Esophagus muscularis mucosa (tissue), 4 donors: ENCODE results near the gene TXNRD2. TPM values are rescaled to one million over a fixed set of nuclear protein-coding genes. Genes with fewer than 3 reads are reported as not detected.
A peak's percentile ranks its signal among the peaks of the same experiment; 100 is the strongest.

Experiments used
- DNase-seq: peaks from one replicate; pipeline ENCODE4 v3.0.0-alpha.2; 2017; ENCODE audit errors: extremely low spot score
- H3K27ac ChIP-seq, 4 donors: fragments of 200-600 bp; sonication (generic); replicated peaks in 1 of 4; 1 replicate in 3 of 4; 2 replicates in 1 of 4; pipeline ENCODE4 v1.5.1; 2016 to 2019; ENCODE audit warnings: mild to moderate bottlenecking in 1 of 4
- H3K27me3 ChIP-seq, 4 donors: fragments of 200-600 bp; sonication (generic); one replicate each; pipeline versions ENCODE4 v1.5.1 to v1.6.0; 2016 to 2019
- H3K36me3 ChIP-seq, 4 donors: fragments of 200-600 bp; sonication (generic); one replicate each; pipeline ENCODE4 v1.5.1; 2016 to 2019
- H3K4me1 ChIP-seq, 4 donors: fragments of 200-600 bp; sonication (generic); one replicate each; pipeline ENCODE4 v1.5.1; 2016 to 2019
- H3K4me3 ChIP-seq, 4 donors: fragments of 200-600 bp; sonication (generic); 1 replicate in 2 of 4; 2 replicates in 2 of 4; pipeline ENCODE4 v1.5.1; 2016 to 2019; ENCODE audit warnings: mild to moderate bottlenecking in 4 of 4, moderate library complexity in 1 of 4
- H3K9me3 ChIP-seq, 4 donors: fragments of 200-600 bp; sonication (generic); 1 replicate in 3 of 4; 2 replicates in 1 of 4; pipeline ENCODE4 v1.5.1; 2016 to 2019
- EP300 ChIP-seq: sonication (generic); formaldehyde crosslinking; IDR thresholded peaks from one replicate; pipeline ENCODE4 v1.6.1; 2017; ENCODE audit warnings: antibody characterized with exemption
- POLR2A ChIP-seq: fragments of 450-650 bp; IDR thresholded peaks from one replicate; pipeline ENCODE4 v1.6.1; 2017; ENCODE audit warnings: antibody characterized with exemption, moderate library complexity, mild to moderate bottlenecking, low read depth
- POLR2AphosphoS5 ChIP-seq, 2 donors: sonication (generic); formaldehyde crosslinking; IDR thresholded peaks; one replicate each; pipeline ENCODE4 v1.6.1; 2017; ENCODE audit warnings: antibody characterized with exemption in 2 of 2
- WGBS: methylation state at CpG from one replicate; pipeline ENCODE4 v1.1.5; 2018; 5-methylcytosine and 5-hydroxymethylcytosine counted together
- intact Hi-C: fragments of 100-400 bp; cut with DNase I; formaldehyde crosslinking; loops from one replicate; pipeline ENCODE4 v1.15.1; 2023
- total RNA-seq, 4 donors: library from RNA; depleted of rRNA; stranded (reverse); fragments of >200 nt; gene quantifications; one replicate each; pipeline versions ENCODE4 v1.1.0 to v1.2.1, GENCODE V29; 2016
- TF ChIP-seq, protein P1 (sequence below), 3 experiments: fragments of 200-600 bp in 2 of 3; fragments of 450-650 bp in 1 of 3; sonication (generic) in 2 of 3; IDR thresholded peaks; one replicate each; pipeline ENCODE4 v1.5.1; 2017 to 2019; ENCODE audit warnings: antibody characterized with exemption in 3 of 3, mild to moderate bottlenecking in 2 of 3, moderate library complexity in 1 of 3

TXNRD2 gene
- total RNA-seq, 4 donors from 2014 or later = 12.9 to 27.2 (median 23.9) TPM

DNA sequence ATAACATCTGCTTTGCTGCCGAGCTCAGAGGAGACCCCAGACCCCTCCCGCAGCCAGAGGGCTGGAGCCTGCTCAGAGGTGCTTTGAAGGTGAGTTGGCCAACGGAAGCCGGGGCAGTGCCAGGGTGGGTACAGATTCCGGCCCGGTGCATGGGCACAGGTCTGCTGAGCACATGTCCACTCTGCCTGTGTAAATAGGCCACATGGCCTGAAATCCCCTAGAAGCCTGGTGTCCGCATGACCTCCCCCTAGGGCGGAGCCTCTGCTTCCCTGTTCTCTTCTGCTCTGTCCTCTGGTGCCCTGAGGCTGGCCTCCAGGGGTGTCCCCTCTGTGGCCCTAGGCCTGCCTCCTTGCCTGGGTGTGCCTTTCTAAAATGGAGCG lies 19.6 kb upstream of the TXNRD2 start:
- H3K27me3 ChIP-seq = no peaks in the 10 kb centered on the region
- H3K4me1 ChIP-seq = peaks cover 28 to 46% (median 38%) of the 10 kb centered on the region in 4 donors
- no peaks in the 10 kb centered on the region for H3K9me3 ChIP-seq
- intact Hi-C loops = no loop called here
- no peak for DNase-seq
- H3K4me3 ChIP-seq = no peak overlapping the region
- TF ChIP-seq, protein P1, sequence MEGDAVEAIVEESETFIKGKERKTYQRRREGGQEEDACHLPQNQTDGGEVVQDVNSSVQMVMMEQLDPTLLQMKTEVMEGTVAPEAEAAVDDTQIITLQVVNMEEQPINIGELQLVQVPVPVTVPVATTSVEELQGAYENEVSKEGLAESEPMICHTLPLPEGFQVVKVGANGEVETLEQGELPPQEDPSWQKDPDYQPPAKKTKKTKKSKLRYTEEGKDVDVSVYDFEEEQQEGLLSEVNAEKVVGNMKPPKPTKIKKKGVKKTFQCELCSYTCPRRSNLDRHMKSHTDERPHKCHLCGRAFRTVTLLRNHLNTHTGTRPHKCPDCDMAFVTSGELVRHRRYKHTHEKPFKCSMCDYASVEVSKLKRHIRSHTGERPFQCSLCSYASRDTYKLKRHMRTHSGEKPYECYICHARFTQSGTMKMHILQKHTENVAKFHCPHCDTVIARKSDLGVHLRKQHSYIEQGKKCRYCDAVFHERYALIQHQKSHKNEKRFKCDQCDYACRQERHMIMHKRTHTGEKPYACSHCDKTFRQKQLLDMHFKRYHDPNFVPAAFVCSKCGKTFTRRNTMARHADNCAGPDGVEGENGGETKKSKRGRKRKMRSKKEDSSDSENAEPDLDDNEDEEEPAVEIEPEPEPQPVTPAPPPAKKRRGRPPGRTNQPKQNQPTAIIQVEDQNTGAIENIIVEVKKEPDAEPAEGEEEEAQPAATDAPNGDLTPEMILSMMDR (IDR thresholded peaks at IDR 0.05) = no peak
- TF ChIP-seq POLR2AphosphoS5 (IDR thresholded peaks at IDR 0.05) (no peak), POLR2A (no peak), EP300 (no peak)
- WGBS = 90% methylated on average over 2 of the region's 9 CpGs
- H3K36me3 ChIP-seq = peaks cover 15 to 40% (median 27%) of the 10 kb centered on the region in 4 donors
- no peak overlapping the region for H3K27ac ChIP-seq

DNA sequence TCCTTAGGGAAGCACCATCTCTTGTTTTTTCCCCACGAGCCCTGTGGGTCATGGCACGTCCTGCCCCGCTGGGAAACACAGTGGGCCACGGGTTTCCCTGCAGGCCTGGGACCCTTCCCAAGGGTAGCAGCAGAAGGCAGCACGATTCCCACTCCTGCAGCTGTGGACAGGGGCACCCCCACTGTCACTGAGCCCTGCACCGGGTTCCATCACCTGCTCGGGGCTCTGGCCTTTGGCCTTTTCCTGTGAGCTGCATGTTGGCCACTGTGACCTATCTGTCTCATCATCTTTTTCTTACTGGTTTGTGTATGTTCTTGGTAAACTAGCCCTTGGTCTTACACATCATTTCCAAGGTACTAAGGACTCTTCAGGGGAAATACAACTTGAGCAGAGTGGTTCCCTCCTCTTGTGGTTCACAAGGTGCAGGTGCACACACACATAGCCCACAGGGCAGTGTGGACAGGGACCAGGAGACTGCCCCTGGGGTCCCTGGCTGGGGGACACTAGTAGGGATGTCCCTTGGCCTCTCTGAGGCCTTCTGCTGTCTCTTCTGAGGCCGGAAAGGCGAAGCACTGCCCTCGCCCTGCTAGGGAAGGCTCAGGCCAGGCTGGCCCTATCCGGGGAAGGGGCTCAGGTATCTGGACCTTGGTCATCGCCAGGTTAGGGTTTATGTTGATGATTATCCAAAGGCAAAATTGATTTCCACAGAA lies 19.0 kb upstream of the TXNRD2 start:
- Histone ChIP-seq H3K9me3 (no peaks in the 10 kb centered on the region), H3K36me3 (peaks cover 15 to 35% (median 24%) of the 10 kb centered on the region in 4 donors), H3K27me3 (no peaks in the 10 kb centered on the region), H3K27ac (peak overlapping the region in 1 of 4 donors; percentile 44), H3K4me3 (no peak overlapping the region), H3K4me1 (peaks cover 28 to 48% (median 38%) of the 10 kb centered on the region in 4 donors)
- WGBS = 87% methylated on average over 12 of the region's 12 CpGs
- intact Hi-C loops = no loop called here
- no peak for TF ChIP-seq POLR2A
- no peak for TF ChIP-seq POLR2AphosphoS5 (IDR thresholded peaks at IDR 0.05)
- TF ChIP-seq EP300 = no peak
- TF ChIP-seq, protein P1 (IDR thresholded peaks at IDR 0.05) = no peak
- DNase-seq = no peak

DNA sequence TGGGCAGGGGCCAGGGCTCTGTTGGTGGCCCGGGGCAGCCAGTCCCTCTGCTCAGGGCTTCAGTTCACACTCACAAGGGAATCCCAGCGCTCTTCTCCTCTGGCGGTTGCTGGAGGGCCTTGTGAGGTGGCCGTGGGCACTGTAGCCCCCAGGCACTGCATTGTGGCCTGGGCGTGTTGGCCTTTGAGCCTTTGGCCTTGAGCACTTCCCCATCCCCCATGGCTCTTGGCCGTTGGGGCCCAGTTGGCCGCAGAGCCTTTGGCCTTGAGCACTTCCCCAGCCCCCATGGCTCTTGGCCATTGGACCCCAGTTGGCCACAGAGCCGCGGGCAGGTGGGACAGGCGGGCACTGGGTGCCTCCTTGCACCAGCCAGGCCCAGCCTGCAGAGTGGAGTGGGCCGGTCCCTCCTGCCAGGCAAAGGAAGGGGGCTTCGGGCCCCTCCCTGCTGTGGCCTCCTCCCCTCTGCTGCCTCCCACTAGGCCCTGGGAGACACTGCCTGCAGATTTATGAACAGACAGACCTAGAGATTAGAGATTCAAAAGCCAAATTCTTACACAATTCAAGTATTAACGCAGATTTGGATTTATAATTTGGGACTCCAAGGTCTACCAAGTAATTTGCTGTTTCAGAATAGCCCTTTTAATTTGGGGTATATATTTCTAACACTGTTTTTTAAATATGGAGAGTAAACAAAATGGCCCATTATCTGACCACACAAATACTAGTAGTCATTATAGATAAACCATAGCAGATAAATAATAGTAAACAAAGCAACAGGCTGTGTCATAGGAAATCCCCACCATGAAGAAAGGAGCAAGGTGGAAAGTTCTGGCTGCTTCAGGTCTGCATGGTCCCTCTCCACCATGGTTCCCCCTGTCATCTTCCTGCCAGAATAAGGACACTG lies 18.2 kb upstream of the TXNRD2 start:
- Histone ChIP-seq H3K27ac (peak overlapping the region; percentile 62 to 73 (median 71)), H3K36me3 (peaks cover 13 to 29% (median 17%) of the 10 kb centered on the region in 4 donors), H3K9me3 (no peaks in the 10 kb centered on the region), H3K4me1 (peaks cover 28 to 50% (median 38%) of the 10 kb centered on the region in 4 donors), H3K4me3 (peak overlapping the region; percentile 42 to 53 (median 44)), H3K27me3 (no peaks in the 10 kb centered on the region)
- no peak for DNase-seq
- 72% methylated on average over 1 of the region's 13 CpGs for WGBS
- intact Hi-C loops = no loop called here
- TF ChIP-seq, protein P1 (IDR thresholded peaks at IDR 0.05) = no peak
- TF ChIP-seq POLR2A (no peak), EP300 (no peak), POLR2AphosphoS5 (IDR thresholded peaks at IDR 0.05) (no peak)

DNA sequence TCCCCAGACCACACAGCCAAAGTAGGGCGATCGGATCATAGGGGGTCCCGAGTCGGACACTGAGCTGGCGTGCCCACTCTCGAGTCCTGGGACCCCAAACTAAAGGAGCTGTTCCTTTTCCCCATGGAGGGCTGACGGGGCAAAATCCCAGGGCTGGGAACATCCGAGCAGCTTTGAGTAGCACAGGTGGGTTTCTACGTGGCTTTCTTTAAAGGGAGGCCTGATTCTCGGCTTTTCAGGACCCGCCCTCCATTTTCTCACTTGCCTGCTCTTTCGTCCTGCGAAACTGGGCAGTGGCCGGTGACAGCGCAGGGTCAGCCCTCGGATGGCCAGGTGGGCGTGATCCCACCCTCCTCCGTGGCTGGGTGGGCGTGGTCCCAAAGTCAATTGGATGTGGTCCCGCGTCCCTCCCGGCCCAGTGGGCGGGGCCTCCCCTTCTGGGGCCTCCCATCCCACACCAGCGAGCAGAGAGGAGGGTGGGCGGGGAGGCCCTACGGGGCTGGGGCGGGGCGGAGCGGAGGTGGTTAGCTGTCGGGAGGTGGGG lies 17.5 kb upstream of the TXNRD2 start:
- intact Hi-C loops = no loop called here
- no peaks in the 10 kb centered on the region for H3K9me3 ChIP-seq
- peak overlapping the region; percentile 42 to 53 (median 44) for H3K4me3 ChIP-seq
- DNase-seq = no peak
- WGBS = 63% methylated on average over 16 of the region's 30 CpGs
- no peaks in the 10 kb centered on the region for H3K27me3 ChIP-seq
- TF ChIP-seq POLR2A (no peak), POLR2AphosphoS5 (IDR thresholded peaks at IDR 0.05) (peak; percentile 39 to 49)
- H3K36me3 ChIP-seq = peaks cover 7 to 22% (median 10%) of the 10 kb centered on the region in 4 donors
- H3K4me1 ChIP-seq = peaks cover 28 to 51% (median 40%) of the 10 kb centered on the region in 4 donors
- H3K27ac ChIP-seq = peak overlapping the region; percentile 62 to 73 (median 71)
